HL-60 (cell line): ENCODE results near the gene EYS.

Source experiments
- DNase-seq, 2 experiments: peaks; one replicate each; pipeline ENCODE4 v3.0.0-alpha.2; 2010 to 2020; ENCODE audit warnings: low read depth in 1 of 2, low spot score in 1 of 2
- H3K27ac ChIP-seq: fragments of 250-450 bp; sonication (Bioruptor Pico); replicated peaks from 2 replicates; pipeline ENCODE4 v1.5.1; 2020; ENCODE audit warnings: mild to moderate bottlenecking, moderate library complexity
- H3K27me3 ChIP-seq: fragments of 250-450 bp; sonication (Bioruptor Pico); 2 replicates; pipeline ENCODE4 v1.5.1; 2021; ENCODE audit warnings: mild to moderate bottlenecking, moderate library complexity; ENCODE audit not compliant: insufficient read depth, poor library complexity, severe bottlenecking
- H3K4me3 ChIP-seq: replicated peaks from 2 replicates; pipeline ENCODE4 v1.5.1; 2011; ENCODE audit warnings: mild to moderate bottlenecking, control low read depth, low read length; ENCODE audit not compliant: insufficient read depth
- CTCF ChIP-seq: IDR thresholded peaks from one replicate; pipeline ENCODE4 v1.5.1; 2011; ENCODE audit warnings: low read length, control low read depth, inconsistent platforms; ENCODE audit not compliant: insufficient read depth
- GABPA ChIP-seq: IDR thresholded peaks from 2 replicates; pipeline ENCODE4 v1.6.1; 2012; ENCODE audit warnings: low read depth
- POLR2AphosphoS5 ChIP-seq: IDR thresholded peaks from 2 replicates; pipeline ENCODE4 v1.6.1; 2012; ENCODE audit warnings: low read depth
- SPI1 ChIP-seq: IDR thresholded peaks from 2 replicates; pipeline ENCODE4 v1.6.1; 2012; ENCODE audit warnings: low read depth, mild to moderate bottlenecking, borderline replicate concordance
- TF ChIP-seq, protein P1 (sequence below): IDR thresholded peaks from 2 replicates; pipeline ENCODE4 v1.6.1; 2012; ENCODE audit warnings: low read depth; ENCODE audit not compliant: insufficient replicate concordance

The EYS gene

GRCh38 chr6:64437996-64438395, 1269.0 kb downstream of the EYS start:
- DNase-seq, result no peak
- TF ChIP-seq SPI1 (no peak), CTCF (no peak)
- TF ChIP-seq, protein P1, sequence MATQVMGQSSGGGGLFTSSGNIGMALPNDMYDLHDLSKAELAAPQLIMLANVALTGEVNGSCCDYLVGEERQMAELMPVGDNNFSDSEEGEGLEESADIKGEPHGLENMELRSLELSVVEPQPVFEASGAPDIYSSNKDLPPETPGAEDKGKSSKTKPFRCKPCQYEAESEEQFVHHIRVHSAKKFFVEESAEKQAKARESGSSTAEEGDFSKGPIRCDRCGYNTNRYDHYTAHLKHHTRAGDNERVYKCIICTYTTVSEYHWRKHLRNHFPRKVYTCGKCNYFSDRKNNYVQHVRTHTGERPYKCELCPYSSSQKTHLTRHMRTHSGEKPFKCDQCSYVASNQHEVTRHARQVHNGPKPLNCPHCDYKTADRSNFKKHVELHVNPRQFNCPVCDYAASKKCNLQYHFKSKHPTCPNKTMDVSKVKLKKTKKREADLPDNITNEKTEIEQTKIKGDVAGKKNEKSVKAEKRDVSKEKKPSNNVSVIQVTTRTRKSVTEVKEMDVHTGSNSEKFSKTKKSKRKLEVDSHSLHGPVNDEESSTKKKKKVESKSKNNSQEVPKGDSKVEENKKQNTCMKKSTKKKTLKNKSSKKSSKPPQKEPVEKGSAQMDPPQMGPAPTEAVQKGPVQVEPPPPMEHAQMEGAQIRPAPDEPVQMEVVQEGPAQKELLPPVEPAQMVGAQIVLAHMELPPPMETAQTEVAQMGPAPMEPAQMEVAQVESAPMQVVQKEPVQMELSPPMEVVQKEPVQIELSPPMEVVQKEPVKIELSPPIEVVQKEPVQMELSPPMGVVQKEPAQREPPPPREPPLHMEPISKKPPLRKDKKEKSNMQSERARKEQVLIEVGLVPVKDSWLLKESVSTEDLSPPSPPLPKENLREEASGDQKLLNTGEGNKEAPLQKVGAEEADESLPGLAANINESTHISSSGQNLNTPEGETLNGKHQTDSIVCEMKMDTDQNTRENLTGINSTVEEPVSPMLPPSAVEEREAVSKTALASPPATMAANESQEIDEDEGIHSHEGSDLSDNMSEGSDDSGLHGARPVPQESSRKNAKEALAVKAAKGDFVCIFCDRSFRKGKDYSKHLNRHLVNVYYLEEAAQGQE, result no peak
- no peaks in the 10 kb centered on the region for H3K27me3 ChIP-seq

DNA sequence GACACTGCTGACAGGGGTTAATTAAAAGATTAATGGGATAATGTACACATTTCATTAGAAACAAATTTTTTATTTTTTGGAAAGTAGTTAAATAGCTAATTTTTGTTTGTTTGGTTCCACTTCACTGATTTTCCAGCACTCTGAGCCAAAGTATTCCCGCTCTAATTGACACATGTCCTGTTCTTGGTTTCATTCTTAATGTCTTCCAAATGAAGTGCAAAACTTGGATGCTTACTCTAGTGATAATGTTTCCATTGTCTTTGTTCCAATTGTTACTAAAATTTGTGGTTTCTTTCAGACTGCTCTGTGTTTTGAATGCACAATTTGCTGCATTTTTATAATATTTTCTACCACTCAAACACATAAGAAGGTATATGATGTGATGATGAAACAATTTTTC, 1277.1 kb downstream of the EYS start:
- Histone ChIP-seq H3K27me3 (no peaks in the 10 kb centered on the region), H3K4me3 (no peak overlapping the region), H3K27ac (no peak overlapping the region)
- TF ChIP-seq SPI1 (no peak), POLR2AphosphoS5 (no peak), CTCF (no peak), GABPA (no peak)
- TF ChIP-seq, protein P1, result no peak
- DNase-seq, result no peak

More at GRCh38 chr6:64437996-64438395, 1269.0 kb downstream of the EYS start:
- Histone ChIP-seq H3K4me3 (no peak overlapping the region), H3K27ac (no peak overlapping the region)

DNA sequence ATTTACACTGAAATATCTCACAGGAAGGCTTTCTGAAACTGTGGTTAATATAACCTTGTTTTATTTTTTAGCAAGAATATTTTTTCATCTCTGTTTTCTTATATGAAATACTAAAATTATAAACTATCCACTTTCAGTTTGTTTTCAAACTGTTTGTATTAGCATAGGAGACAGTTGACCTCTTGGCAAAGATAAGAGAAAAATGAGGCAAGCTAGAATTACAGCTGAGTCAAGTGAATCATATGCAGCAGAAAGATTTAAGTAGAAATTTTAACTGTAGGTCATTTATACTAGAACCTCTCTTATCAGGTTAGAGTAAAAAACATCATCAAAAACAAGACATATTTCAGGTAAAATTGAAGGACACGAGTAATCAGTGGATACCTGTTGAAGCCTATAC, 1278.8 kb downstream of the EYS start:
- DNase-seq, result no peak
- no peaks in the 10 kb centered on the region for H3K27me3 ChIP-seq
- H3K4me3 ChIP-seq, result no peak overlapping the region
- no peak for TF ChIP-seq POLR2AphosphoS5
- H3K27ac ChIP-seq, result no peak overlapping the region

- H3K27ac ChIP-seq, result no peak overlapping the region
- TF ChIP-seq POLR2AphosphoS5 (no peak), GABPA (no peak), SPI1 (no peak), CTCF (no peak)
- TF ChIP-seq, protein P1, result no peak
- DNase-seq, result no peak
- no peaks in the 10 kb centered on the region for H3K27me3 ChIP-seq
- no peak overlapping the region for H3K4me3 ChIP-seq
These were observed 1291.1 kb downstream of the EYS start for GRCh38 chr6:64415926-64416325.
